ENCODE results near the gene ATP10A.
A peak's percentile ranks its signal among the peaks of the same experiment; 100 is the strongest.

ATP10A gene

GRCh38 chr15:25799906-25800700, 63.0 kb downstream of the ATP10A start:
- DNase-seq = no peak
- H3K4me1 Mint-ChIP-seq (ENCODE audit: low read depth in 2 of 2) = peaks cover 8 to 21% of the 10 kb centered on the region in 2 donors
- no peak overlapping the region for H3K4me3 Mint-ChIP-seq
- H3K27ac Mint-ChIP-seq = no peak overlapping the region
- no peaks in the 10 kb centered on the region for H3K9me3 Mint-ChIP-seq
- no peak for ATAC-seq (replicated peaks)
- no peaks in the 10 kb centered on the region for H3K27me3 Mint-ChIP-seq
- H3K36me3 Mint-ChIP-seq (ENCODE audit: insufficient read depth) = peaks cover 5% of the 10 kb centered on the region

- H3K4me3 Mint-ChIP-seq = no peak overlapping the region
- DNase-seq (no peak), ATAC-seq (replicated peaks) (no peak)
- peaks cover 5% of the 10 kb centered on the region for H3K36me3 Mint-ChIP-seq (ENCODE audit: insufficient read depth)
- peaks cover 9 to 22% of the 10 kb centered on the region in 2 donors for H3K4me1 Mint-ChIP-seq (ENCODE audit: low read depth in 2 of 2)
- H3K27ac Mint-ChIP-seq = no peak overlapping the region
- H3K9me3 Mint-ChIP-seq = no peaks in the 10 kb centered on the region
- no peaks in the 10 kb centered on the region for H3K27me3 Mint-ChIP-seq
Observed at GRCh38 chr15:25797936-25798901, 64.9 kb downstream of the ATP10A start.

GRCh38 chr15:25797511-25797935, 65.6 kb downstream of the ATP10A start:
- H3K36me3 Mint-ChIP-seq (ENCODE audit: insufficient read depth) = peaks cover 5% of the 10 kb centered on the region
- no peak overlapping the region for H3K27ac Mint-ChIP-seq
- H3K4me1 Mint-ChIP-seq (ENCODE audit: low read depth in 2 of 2) = peaks cover 9 to 22% of the 10 kb centered on the region in 2 donors
- H3K27me3 Mint-ChIP-seq = no peaks in the 10 kb centered on the region
- ATAC-seq (replicated peaks) = no peak
- no peaks in the 10 kb centered on the region for H3K9me3 Mint-ChIP-seq
- no peak for DNase-seq
- no peak overlapping the region for H3K4me3 Mint-ChIP-seq

GRCh38 chr15:25797035-25797434, 66.1 kb downstream of the ATP10A start:
- Mint-ChIP-seq H3K27me3 (no peaks in the 10 kb centered on the region), H3K4me3 (no peak overlapping the region), H3K27ac (no peak overlapping the region), H3K9me3 (no peaks in the 10 kb centered on the region), H3K36me3 (ENCODE audit: insufficient read depth) (peaks cover 5% of the 10 kb centered on the region), H3K4me1 (ENCODE audit: low read depth in 2 of 2) (peaks cover 9 to 22% of the 10 kb centered on the region in 2 donors)
- ATAC-seq (replicated peaks) (no peak), DNase-seq (no peak)

- Mint-ChIP-seq H3K4me3 (no peak overlapping the region), H3K27ac (no peak overlapping the region)
- no peak for ATAC-seq (replicated peaks)
Observed at GRCh38 chr15:25796395-25796794, 66.7 kb downstream of the ATP10A start.

GRCh38 chr15:25795712-25796111, 67.4 kb downstream of the ATP10A start:
- H3K27me3 Mint-ChIP-seq = no peaks in the 10 kb centered on the region
- no peak overlapping the region for H3K27ac Mint-ChIP-seq
- H3K36me3 Mint-ChIP-seq (ENCODE audit: insufficient read depth) = peaks cover 2% of the 10 kb centered on the region
- no peak overlapping the region for H3K4me3 Mint-ChIP-seq
- DNase-seq = no peak
- no peak for ATAC-seq (replicated peaks)
- H3K4me1 Mint-ChIP-seq (ENCODE audit: low read depth in 2 of 2) = peaks cover 18 to 26% of the 10 kb centered on the region in 2 donors
- no peaks in the 10 kb centered on the region for H3K9me3 Mint-ChIP-seq

More at GRCh38 chr15:25796395-25796794, 66.7 kb downstream of the ATP10A start:
- Mint-ChIP-seq H3K9me3 (no peaks in the 10 kb centered on the region), H3K4me1 (ENCODE audit: low read depth in 2 of 2) (peaks cover 12 to 24% of the 10 kb centered on the region in 2 donors), H3K36me3 (ENCODE audit: insufficient read depth) (peaks cover 5% of the 10 kb centered on the region), H3K27me3 (no peaks in the 10 kb centered on the region)
- DNase-seq = no peak

- ATAC-seq (replicated peaks) (peak; percentile 68), DNase-seq (no peak)
- H3K27ac Mint-ChIP-seq = no peak overlapping the region
- peaks cover 18 to 21% of the 10 kb centered on the region in 2 donors for H3K4me1 Mint-ChIP-seq (ENCODE audit: low read depth in 2 of 2)
- no peak overlapping the region for H3K4me3 Mint-ChIP-seq
- no peaks in the 10 kb centered on the region for H3K27me3 Mint-ChIP-seq
- no peaks in the 10 kb centered on the region for H3K9me3 Mint-ChIP-seq
- no peaks in the 10 kb centered on the region for H3K36me3 Mint-ChIP-seq (ENCODE audit: insufficient read depth)
Observed at GRCh38 chr15:25795061-25795460, 68.1 kb downstream of the ATP10A start.

GRCh38 chr15:25793354-25794050, 69.6 kb downstream of the ATP10A start:
- no peak overlapping the region for H3K4me3 Mint-ChIP-seq
- no peak overlapping the region for H3K27ac Mint-ChIP-seq
- DNase-seq (no peak), ATAC-seq (replicated peaks) (peak; percentile 14)
- peaks cover 20% of the 10 kb centered on the region in 2 donors for H3K4me1 Mint-ChIP-seq (ENCODE audit: low read depth in 2 of 2)
- H3K9me3 Mint-ChIP-seq = no peaks in the 10 kb centered on the region
- H3K27me3 Mint-ChIP-seq = no peaks in the 10 kb centered on the region
- H3K36me3 Mint-ChIP-seq (ENCODE audit: insufficient read depth) = no peaks in the 10 kb centered on the region

- Mint-ChIP-seq H3K4me3 (no peak overlapping the region), H3K9me3 (no peaks in the 10 kb centered on the region), H3K27me3 (no peaks in the 10 kb centered on the region), H3K27ac (no peak overlapping the region), H3K4me1 (ENCODE audit: low read depth in 2 of 2) (peaks cover 22 to 24% of the 10 kb centered on the region in 2 donors), H3K36me3 (ENCODE audit: insufficient read depth) (no peaks in the 10 kb centered on the region)
- DNase-seq = no peak
- no peak for ATAC-seq (replicated peaks)
Observed at GRCh38 chr15:25792128-25792527, 71.0 kb downstream of the ATP10A start.

- no peak for ATAC-seq (replicated peaks)
- H3K4me3 Mint-ChIP-seq = no peak overlapping the region
- no peaks in the 10 kb centered on the region for H3K9me3 Mint-ChIP-seq
- no peaks in the 10 kb centered on the region for H3K36me3 Mint-ChIP-seq (ENCODE audit: insufficient read depth)
- H3K4me1 Mint-ChIP-seq (ENCODE audit: low read depth in 2 of 2) = peaks cover 16 to 21% of the 10 kb centered on the region in 2 donors
- H3K27ac Mint-ChIP-seq = no peak overlapping the region
- no peak for DNase-seq
- H3K27me3 Mint-ChIP-seq = no peaks in the 10 kb centered on the region
Observed at GRCh38 chr15:25790000-25790660, 73.0 kb downstream of the ATP10A start.

- ATAC-seq (replicated peaks) = no peak
- H3K36me3 Mint-ChIP-seq (ENCODE audit: insufficient read depth) = no peaks in the 10 kb centered on the region
- no peaks in the 10 kb centered on the region for H3K27me3 Mint-ChIP-seq
- no peak overlapping the region for H3K4me3 Mint-ChIP-seq
- H3K9me3 Mint-ChIP-seq = no peaks in the 10 kb centered on the region
- no peak for DNase-seq
- peaks cover 15 to 21% of the 10 kb centered on the region in 2 donors for H3K4me1 Mint-ChIP-seq (ENCODE audit: low read depth in 2 of 2)
- no peak overlapping the region for H3K27ac Mint-ChIP-seq
Observed at GRCh38 chr15:25789616-25789999, 73.5 kb downstream of the ATP10A start.

- no peaks in the 10 kb centered on the region for H3K36me3 Mint-ChIP-seq (ENCODE audit: insufficient read depth)
- H3K4me3 Mint-ChIP-seq = no peak overlapping the region
- DNase-seq = no peak
- no peaks in the 10 kb centered on the region for H3K27me3 Mint-ChIP-seq
- ATAC-seq (replicated peaks) = no peak
- no peak overlapping the region for H3K27ac Mint-ChIP-seq
- no peaks in the 10 kb centered on the region for H3K9me3 Mint-ChIP-seq
- peaks cover 15 to 21% of the 10 kb centered on the region in 2 donors for H3K4me1 Mint-ChIP-seq (ENCODE audit: low read depth in 2 of 2)
Observed at GRCh38 chr15:25789211-25789610, 73.9 kb downstream of the ATP10A start.

Data from effector memory CD8-positive, alpha-beta T cell (primary cell).